ENCODE measurements around the gene CD83. TPM values are rescaled to one million over a fixed set of nuclear protein-coding genes. Genes with fewer than 3 reads are reported as not detected.

The CD83 gene
- total RNA-seq, 1 experiment from 2014 or later = 7.0 TPM

DNA sequence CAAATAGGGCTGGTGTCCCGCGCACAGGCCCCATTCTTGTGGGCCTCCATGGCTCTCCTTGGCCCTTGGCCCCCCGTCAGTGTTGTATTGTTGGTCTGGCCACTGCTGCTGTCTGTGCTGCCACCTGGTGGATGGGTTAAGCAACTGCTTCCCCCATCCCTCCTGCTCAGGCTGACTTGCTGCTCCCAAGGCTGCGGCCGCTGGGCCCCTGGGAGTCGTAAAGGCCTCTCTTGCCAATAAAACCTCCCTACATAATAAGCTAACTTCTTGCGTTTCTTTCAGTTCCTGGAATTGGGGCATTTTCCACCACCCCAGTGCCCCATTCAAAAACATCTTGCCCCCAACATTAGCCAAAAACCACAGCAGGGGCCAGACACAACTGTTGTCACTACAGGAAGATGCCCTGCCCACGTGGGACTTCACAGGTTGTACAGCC, 27.1 kb downstream of the CD83 start:
- no peak overlapping the region for H3K27ac Mint-ChIP-seq

More for the DNA sequence above, 27.1 kb downstream of the CD83 start:
- H4K91ac ChIP-seq (ENCODE audit: insufficient read length, low read depth, low read length) = no peak overlapping the region
- H3K4ac ChIP-seq (ENCODE audit: low read depth, low read length) = no peak overlapping the region
- H3K18ac ChIP-seq (ENCODE audit: insufficient read length, low read depth, low read length) = no peak overlapping the region
- WGBS (ENCODE audit: extremely low coverage, insufficient read length, low lambda C conversion rate) = no CpG with 5 or more reads among the region's 8 CpGs
- H3K27me3 ChIP-seq (ENCODE audit: insufficient read depth, low read length) = no peaks in the 10 kb centered on the region; the same call in 1 of the 2 replicates
- no peak overlapping the region for H2BK20ac ChIP-seq (ENCODE audit: low read depth, low read length, poor library complexity, severe bottlenecking)
- no peaks in the 10 kb centered on the region for H3K9me3 ChIP-seq (ENCODE audit: control insufficient read depth, low read depth, low read length)
- no peaks in the 10 kb centered on the region; a peak in 1 of 7 replicates for H3K36me3 Mint-ChIP-seq (ENCODE audit: insufficient read depth in 1 of 3, low read depth in 3 of 3)
- H3K4me1 ChIP-seq (ENCODE audit: insufficient read depth, low read length) = peaks cover 2% of the 10 kb centered on the region; the same call in 1 of the 2 replicates
- no peaks in the 10 kb centered on the region for H3K79me2 ChIP-seq (ENCODE audit: insufficient read depth, low read length)
- TF ChIP-seq, protein P1, sequence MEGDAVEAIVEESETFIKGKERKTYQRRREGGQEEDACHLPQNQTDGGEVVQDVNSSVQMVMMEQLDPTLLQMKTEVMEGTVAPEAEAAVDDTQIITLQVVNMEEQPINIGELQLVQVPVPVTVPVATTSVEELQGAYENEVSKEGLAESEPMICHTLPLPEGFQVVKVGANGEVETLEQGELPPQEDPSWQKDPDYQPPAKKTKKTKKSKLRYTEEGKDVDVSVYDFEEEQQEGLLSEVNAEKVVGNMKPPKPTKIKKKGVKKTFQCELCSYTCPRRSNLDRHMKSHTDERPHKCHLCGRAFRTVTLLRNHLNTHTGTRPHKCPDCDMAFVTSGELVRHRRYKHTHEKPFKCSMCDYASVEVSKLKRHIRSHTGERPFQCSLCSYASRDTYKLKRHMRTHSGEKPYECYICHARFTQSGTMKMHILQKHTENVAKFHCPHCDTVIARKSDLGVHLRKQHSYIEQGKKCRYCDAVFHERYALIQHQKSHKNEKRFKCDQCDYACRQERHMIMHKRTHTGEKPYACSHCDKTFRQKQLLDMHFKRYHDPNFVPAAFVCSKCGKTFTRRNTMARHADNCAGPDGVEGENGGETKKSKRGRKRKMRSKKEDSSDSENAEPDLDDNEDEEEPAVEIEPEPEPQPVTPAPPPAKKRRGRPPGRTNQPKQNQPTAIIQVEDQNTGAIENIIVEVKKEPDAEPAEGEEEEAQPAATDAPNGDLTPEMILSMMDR (conservative IDR thresholded peaks at IDR 0.05) = peak; percentile 98
- H2BK12ac ChIP-seq (ENCODE audit: insufficient read length, low read depth, low read length) = no peak overlapping the region
- no peak overlapping the region for H3K9ac ChIP-seq (ENCODE audit: extremely low read depth, insufficient read length, low read length)
- no peak overlapping the region for H4K5ac ChIP-seq (ENCODE audit: insufficient read length, low read depth, low read length)
- no peak overlapping the region for H2AFZ ChIP-seq (ENCODE audit: low read length)
- no peak overlapping the region for H3K4me2 ChIP-seq (ENCODE audit: insufficient read depth, insufficient read length, low read length)
- DNase-seq = peak; percentile 91
- peaks cover 21% of the 10 kb centered on the region in 2 experiments for H3K4me1 Mint-ChIP-seq
- H4K20me1 ChIP-seq (ENCODE audit: control insufficient read depth, insufficient read depth, insufficient read length) = no peaks in the 10 kb centered on the region
- H3K4me3 Mint-ChIP-seq = no peak overlapping the region
- H3K79me1 ChIP-seq (ENCODE audit: insufficient read depth, low read depth, low read length, poor library complexity, severe bottlenecking) = no peaks in the 10 kb centered on the region
- no peak overlapping the region for H2BK5ac ChIP-seq (ENCODE audit: insufficient read length, low read length)
- peaks cover 4% of the 10 kb centered on the region; the same call in 1 of the 2 replicates for H3K27me3 Mint-ChIP-seq (ENCODE audit: low read depth)
- H3K23ac ChIP-seq (ENCODE audit: insufficient read length, low read depth, low read length) = no peak overlapping the region
- H3K9me3 Mint-ChIP-seq = peaks cover 0 to 2% of the 10 kb centered on the region in 2 experiments; a peak in 1 of 5 replicates
- no peak overlapping the region for H3K56ac ChIP-seq (ENCODE audit: insufficient read length, low read depth, low read length)
- no peaks in the 10 kb centered on the region for H3K23me2 ChIP-seq (ENCODE audit: insufficient read length, low read depth, low read length, poor library complexity, severe bottlenecking)
- no peak overlapping the region for H4K8ac ChIP-seq (replicated peaks; ENCODE audit: insufficient read length, low read depth, low read length)
- H3K27ac ChIP-seq (ENCODE audit: insufficient read length, low read depth, low read length) = no peak overlapping the region
- no peak overlapping the region for H2BK15ac ChIP-seq (ENCODE audit: low read depth, low read length)
- no peak overlapping the region for H2BK120ac ChIP-seq (ENCODE audit: low read depth, low read length, poor library complexity, severe bottlenecking)
- H2AK5ac ChIP-seq (ENCODE audit: insufficient read length, low read length) = no peak overlapping the region
- H3T11ph ChIP-seq (ENCODE audit: low read length) = no peak overlapping the region
- no peak overlapping the region for H3K14ac ChIP-seq (ENCODE audit: insufficient read depth, low read length)
